Measurements from ENCODE around the gene PIAS2. TPM values are rescaled to one million over a fixed set of nuclear protein-coding genes. Genes with fewer than 3 reads are reported as not detected.
A peak's percentile ranks its signal among the peaks of the same experiment; 100 is the strongest.

PIAS2 gene
- polyA plus RNA-seq, 3 donors = 9.9 to 13.2 (median 11.0) TPM

GRCh38 chr18:46756559-46757201 is 160.6 kb downstream of the PIAS2 start, which contains the start of gene ST8SIA5:
TSS of gene ST8SIA5 (minus strand) at chr18:46757053. CDS start at chr18:46756508, 545 bp downstream.
- H3K27me3 Mint-ChIP-seq (ENCODE audit: low read depth in 3 of 3) = peaks cover 44 to 65% (median 58%) of the 10 kb centered on the region in 3 donors
- intact Hi-C loops (cut with micrococcal nuclease) = no loop called here
- peak within 1 kb of the TSS in 1 of 7 donors; percentile 58 for H3K27ac Mint-ChIP-seq

More at GRCh38 chr18:46756559-46757201, 160.6 kb downstream of the PIAS2 start, which contains the start of gene ST8SIA5:
- Histone ChIP-seq H3K36me3 (replicated peaks in 1 of 2; ENCODE audit: control insufficient read depth in 1 of 2, insufficient read depth in 2 of 2, low read length in 2 of 2) (no peaks in the 10 kb centered on the region), H3K4me3 (replicated peaks in 1 of 3; ENCODE audit: low read depth in 2 of 3, low read length in 3 of 3) (peak within 1 kb of the TSS; percentile 3 to 68 (median 29)), H4K20me1 (ENCODE audit: insufficient read depth, low read length) (no peaks in the 10 kb centered on the region), H2AFZ (ENCODE audit: insufficient read depth, low read depth, low read length, poor library complexity, severe bottlenecking) (peak within 1 kb of the TSS; percentile 68), H3K79me2 (ENCODE audit: insufficient read depth, low read length) (no peaks in the 10 kb centered on the region), H3K4me1 (ENCODE audit: control insufficient read depth in 1 of 2, insufficient read depth in 2 of 2, low read length in 2 of 2) (peaks cover 22 to 44% of the 10 kb centered on the region in 2 donors), H3K9ac (ENCODE audit: insufficient read depth, low read length, poor library complexity, severe bottlenecking) (no peak within 1 kb of the TSS), H3K4me2 (replicated peaks; ENCODE audit: extremely low read depth, low read length, poor library complexity, severe bottlenecking) (peak within 1 kb of the TSS; percentile 67), H3K27me3 (ENCODE audit: control insufficient read depth in 2 of 2, insufficient read depth in 2 of 2, low read length in 2 of 2) (peaks cover 53 to 61% of the 10 kb centered on the region in 2 donors), H3K27ac (ENCODE audit: low read depth in 1 of 2, low read length in 2 of 2) (no peak within 1 kb of the TSS), H3K9me3 (replicated peaks in 1 of 2; ENCODE audit: control insufficient read depth in 1 of 2, insufficient read depth in 1 of 2, low read length in 2 of 2) (peaks cover 0 to 5% of the 10 kb centered on the region in 2 donors)
- no peak for DNase-seq
- peaks cover 36% of the 10 kb centered on the region for H3K4me1 Mint-ChIP-seq
- H3K36me3 Mint-ChIP-seq = peaks cover 0 to 2% of the 10 kb centered on the region in 2 donors
- H3K4me3 Mint-ChIP-seq = peak within 1 kb of the TSS; percentile 74 to 90
- WGBS (ENCODE audit: insufficient coverage) = 1% methylated on average over 55 of the region's 74 CpGs
- no peak for TF ChIP-seq CTCF (IDR thresholded peaks at IDR 0.05)
- H3K9me3 Mint-ChIP-seq = peaks cover 2 to 28% (median 14%) of the 10 kb centered on the region in 7 donors

Measured in CD14-positive monocyte (primary cell).